ENCODE data around the gene TPM4. TPM values are rescaled to one million over a fixed set of nuclear protein-coding genes. Genes with fewer than 3 reads are reported as not detected.
A peak's percentile ranks its signal among the peaks of the same experiment; 100 is the strongest.

Gene TPM4
- total RNA-seq, 1 donor: 163 TPM

- DNase-seq (ENCODE audit: low read depth in 2 of 3, low spot score in 2 of 3): no peak
Observed at GRCh38 chr19:16121141-16121540, 44.8 kb downstream of the TPM4 start.

- no peak for DNase-seq (ENCODE audit: low read depth in 2 of 3, low spot score in 2 of 3)
Observed at GRCh38 chr19:16121967-16122366, 45.7 kb downstream of the TPM4 start.

- DNase-seq (ENCODE audit: low read depth in 2 of 3, low spot score in 2 of 3): no peak
Observed at GRCh38 chr19:16124953-16125352, 48.7 kb downstream of the TPM4 start.

GRCh38 chr19:16125737-16126495, 49.6 kb downstream of the TPM4 start:
- DNase-seq (ENCODE audit: low read depth in 2 of 3, low spot score in 2 of 3): no peak

GRCh38 chr19:16127080-16127479, 50.8 kb downstream of the TPM4 start:
- DNase-seq (ENCODE audit: low read depth in 2 of 3, low spot score in 2 of 3): no peak

- no peak for DNase-seq (ENCODE audit: low read depth in 2 of 3, low spot score in 2 of 3)
Observed at GRCh38 chr19:16127776-16128371, 51.6 kb downstream of the TPM4 start.

GRCh38 chr19:16131648-16132047, 55.4 kb downstream of the TPM4 start:
- DNase-seq (ENCODE audit: low read depth in 2 of 3, low spot score in 2 of 3): no peak

GRCh38 chr19:16133818-16134217, 57.5 kb downstream of the TPM4 start:
- no peak for DNase-seq (ENCODE audit: low read depth in 2 of 3, low spot score in 2 of 3)

GRCh38 chr19:16134510-16134909, 58.2 kb downstream of the TPM4 start:
- no peak for DNase-seq (ENCODE audit: low read depth in 2 of 3, low spot score in 2 of 3)

- no peak for DNase-seq (ENCODE audit: low read depth in 2 of 3, low spot score in 2 of 3)
Observed at GRCh38 chr19:16135430-16136127, 59.3 kb downstream of the TPM4 start.

GRCh38 chr19:16136185-16136999, 60.1 kb downstream of the TPM4 start:
- no peak for DNase-seq (ENCODE audit: low read depth in 2 of 3, low spot score in 2 of 3)

- DNase-seq (ENCODE audit: low read depth in 2 of 3, low spot score in 2 of 3): peak in 2 of 3 donors; percentile 83 to 86
Observed at GRCh38 chr19:16139752-16140151, 63.5 kb downstream of the TPM4 start.

- DNase-seq (ENCODE audit: low read depth in 2 of 3, low spot score in 2 of 3): peak in 1 of 3 donors; percentile 81
Observed at GRCh38 chr19:16141043-16141442, 64.7 kb downstream of the TPM4 start.

GRCh38 chr19:16142032-16142580, 65.8 kb downstream of the TPM4 start:
- no peak for DNase-seq (ENCODE audit: low read depth in 2 of 3, low spot score in 2 of 3)

GRCh38 chr19:16143399-16144215, 67.3 kb downstream of the TPM4 start, which contains the start of gene HSH2D:
HSH2D (plus strand) TSS chr19:16143685; CDS start chr19:16148751, 5,066 bp downstream.
- peak; percentile 44 to 84 (median 83) for DNase-seq (ENCODE audit: low read depth in 2 of 3, low spot score in 2 of 3)

GRCh38 chr19:16144216-16144581, 67.9 kb downstream of the TPM4 start:
- DNase-seq (ENCODE audit: low read depth in 2 of 3, low spot score in 2 of 3): no peak

GRCh38 chr19:16146112-16146511, 69.8 kb downstream of the TPM4 start:
- no peak for DNase-seq (ENCODE audit: low read depth in 2 of 3, low spot score in 2 of 3)

GRCh38 chr19:16148443-16149229, 72.3 kb downstream of the TPM4 start:
- no peak for DNase-seq (ENCODE audit: low read depth in 2 of 3, low spot score in 2 of 3)
